ENCODE data around the gene PNRC1. TPM values are rescaled to one million over a fixed set of nuclear protein-coding genes. Genes with fewer than 3 reads are reported as not detected.

Gene PNRC1
- total RNA-seq, 1 experiment from 2014 or later, result 9.3 TPM

DNA sequence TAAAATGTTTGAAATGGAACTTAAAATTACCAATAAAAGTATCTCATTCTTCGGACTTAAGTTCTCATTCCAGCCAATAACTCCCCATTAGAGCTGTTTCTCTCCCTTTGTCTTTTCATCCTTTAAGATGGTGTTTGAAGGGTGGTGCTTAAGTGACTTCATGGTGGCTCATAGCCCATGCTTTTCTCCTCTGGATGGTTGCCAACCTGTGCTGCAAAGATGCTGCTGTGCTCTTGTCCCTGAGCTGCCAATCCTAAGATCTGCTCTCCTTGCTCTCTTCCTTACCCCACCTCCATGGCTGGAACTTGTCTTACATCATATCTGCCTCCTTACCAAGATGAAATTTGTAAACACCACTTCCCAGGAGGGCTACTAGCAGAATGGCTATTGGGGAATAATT is 31.6 kb upstream of the PNRC1 start:
- TF ChIP-seq CTCF (conservative IDR thresholded peaks at IDR 0.05; ENCODE audit: low read depth, low read length) (no peak), EZH2phosphoT487 (IDR thresholded peaks at IDR 0.05; ENCODE audit: borderline replicate concordance, low read length) (no peak), EZH2 (IDR thresholded peaks at IDR 0.05; ENCODE audit: low read length, unreplicated experiment) (no peak)
- no peak overlapping the region for H3K4me2 ChIP-seq (ENCODE audit: low read length)
- no TSS peak for BruUV-seq (replicated peaks)
- H3K27me3 ChIP-seq (ENCODE audit: low read length), result no peaks in the 10 kb centered on the region
- intact Hi-C loops (cut with micrococcal nuclease), result loop anchor here (5.0 kb wide), 1 partner anchor 33 kb away; the partner anchor contains the start of gene PNRC1
- no peak overlapping the region for H3K4me3 ChIP-seq (ENCODE audit: low read length)
- H3K36me3 ChIP-seq (ENCODE audit: low read depth, low read length), result no peaks in the 10 kb centered on the region
- ChIA-PET POLR2A (ENCODE audit: unreplicated experiment) (no interaction called here), CTCF (no interaction called here)
- no peaks in the 10 kb centered on the region for H4K20me1 ChIP-seq (ENCODE audit: low read length)
- H3K9me3 ChIP-seq (ENCODE audit: low read length), result no peaks in the 10 kb centered on the region
- H2AFZ ChIP-seq (ENCODE audit: low read length), result no peak overlapping the region
- no peaks in the 10 kb centered on the region for H3F3A ChIP-seq (ENCODE audit: low read length, unreplicated experiment)
- DNase-seq (peak; percentile 53), ATAC-seq (no peak)
- H3K9me2 ChIP-seq (replicated peaks; ENCODE audit: low read length), result no peaks in the 10 kb centered on the region
- no peaks in the 10 kb centered on the region for H3K79me2 ChIP-seq (ENCODE audit: low read length)
- no peak overlapping the region for H3K27ac ChIP-seq (ENCODE audit: low read length)
- H3K4me1 ChIP-seq (ENCODE audit: insufficient read depth, low read length), result peaks cover 25% of the 10 kb centered on the region
- no peak overlapping the region for H3K9ac ChIP-seq (ENCODE audit: low read length)

DNA sequence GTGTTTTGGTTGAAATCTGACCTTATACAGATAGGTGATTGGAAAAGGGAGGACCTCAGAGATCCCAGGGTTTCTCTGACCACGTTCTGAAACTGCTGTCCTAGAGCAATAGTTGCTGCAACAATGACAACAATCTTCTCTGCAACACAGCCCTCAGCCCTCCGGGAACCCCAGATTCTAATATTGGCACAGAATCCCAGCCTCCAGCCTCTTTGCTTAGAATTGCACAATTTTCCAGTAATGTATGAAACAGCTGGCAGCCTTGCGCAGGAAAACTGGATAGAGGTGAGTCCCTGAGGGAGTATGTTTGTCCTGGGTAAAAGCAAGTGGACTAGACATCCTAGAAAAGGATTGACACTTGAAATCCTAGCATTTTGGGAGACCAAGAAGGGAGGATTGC is 30.4 kb upstream of the PNRC1 start:
- no peaks in the 10 kb centered on the region for H4K20me1 ChIP-seq (ENCODE audit: low read length)
- no peak overlapping the region for H3K4me3 ChIP-seq (ENCODE audit: low read length)
- peaks cover 25% of the 10 kb centered on the region for H3K4me1 ChIP-seq (ENCODE audit: insufficient read depth, low read length)
- TF ChIP-seq EZH2phosphoT487 (IDR thresholded peaks at IDR 0.05; ENCODE audit: borderline replicate concordance, low read length) (no peak), CTCF (conservative IDR thresholded peaks at IDR 0.05; ENCODE audit: low read depth, low read length) (no peak), EZH2 (IDR thresholded peaks at IDR 0.05; ENCODE audit: low read length, unreplicated experiment) (no peak)
- no peak overlapping the region for H3K9ac ChIP-seq (ENCODE audit: low read length)
- no peak for ATAC-seq
- intact Hi-C loops (cut with micrococcal nuclease), result no loop called here
- no peaks in the 10 kb centered on the region for H3K9me2 ChIP-seq (replicated peaks; ENCODE audit: low read length)
- ChIA-PET CTCF (no interaction called here), POLR2A (ENCODE audit: unreplicated experiment) (no interaction called here)
- H3K27me3 ChIP-seq (ENCODE audit: low read length), result no peaks in the 10 kb centered on the region
- H3K27ac ChIP-seq (ENCODE audit: low read length), result no peak overlapping the region
- no peak overlapping the region for H2AFZ ChIP-seq (ENCODE audit: low read length)
- no peaks in the 10 kb centered on the region for H3K36me3 ChIP-seq (ENCODE audit: low read depth, low read length)
- no peaks in the 10 kb centered on the region for H3K79me2 ChIP-seq (ENCODE audit: low read length)
- no peaks in the 10 kb centered on the region for H3K9me3 ChIP-seq (ENCODE audit: low read length)
- no peak overlapping the region for H3K4me2 ChIP-seq (ENCODE audit: low read length)
- H3F3A ChIP-seq (ENCODE audit: low read length, unreplicated experiment), result no peaks in the 10 kb centered on the region
- BruUV-seq (replicated peaks), result no TSS peak
- DNase-seq, result no peak

DNA sequence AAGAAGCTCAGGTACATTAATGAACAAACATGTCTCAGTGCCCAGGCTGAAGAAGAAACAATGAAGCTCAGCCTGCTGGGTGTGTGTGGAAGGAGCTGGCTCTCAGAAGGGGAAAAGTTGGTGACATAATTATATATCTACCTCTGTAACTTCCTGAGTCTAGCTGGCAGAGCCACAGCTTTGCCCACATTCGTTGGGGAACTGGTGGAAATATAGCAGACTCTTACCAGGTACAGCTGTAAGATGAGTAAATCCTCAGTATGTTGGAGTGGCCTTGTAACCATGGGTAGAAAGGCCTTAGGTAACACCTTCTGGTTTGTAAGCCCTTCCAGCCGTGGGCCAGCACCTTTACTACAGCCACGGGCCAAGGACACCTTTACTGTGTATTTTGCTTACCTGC is 29.9 kb upstream of the PNRC1 start:
- Histone ChIP-seq H3K27me3 (ENCODE audit: low read length) (no peaks in the 10 kb centered on the region), H3K4me2 (ENCODE audit: low read length) (no peak overlapping the region), H3K9me2 (replicated peaks; ENCODE audit: low read length) (no peaks in the 10 kb centered on the region), H3K9me3 (ENCODE audit: low read length) (no peaks in the 10 kb centered on the region), H3K9ac (ENCODE audit: low read length) (no peak overlapping the region), H4K20me1 (ENCODE audit: low read length) (no peaks in the 10 kb centered on the region), H2AFZ (ENCODE audit: low read length) (no peak overlapping the region), H3K79me2 (ENCODE audit: low read length) (no peaks in the 10 kb centered on the region), H3K4me3 (ENCODE audit: low read length) (no peak overlapping the region), H3K4me1 (ENCODE audit: insufficient read depth, low read length) (peaks cover 25% of the 10 kb centered on the region), H3F3A (ENCODE audit: low read length, unreplicated experiment) (no peaks in the 10 kb centered on the region), H3K27ac (ENCODE audit: low read length) (no peak overlapping the region), H3K36me3 (ENCODE audit: low read depth, low read length) (no peaks in the 10 kb centered on the region)
- POLR2A ChIA-PET (ENCODE audit: unreplicated experiment), result no interaction called here
- TF ChIP-seq CTCF (conservative IDR thresholded peaks at IDR 0.05; ENCODE audit: low read depth, low read length) (no peak), EZH2 (IDR thresholded peaks at IDR 0.05; ENCODE audit: low read length, unreplicated experiment) (no peak), EZH2phosphoT487 (IDR thresholded peaks at IDR 0.05; ENCODE audit: borderline replicate concordance, low read length) (no peak)
- ATAC-seq (no peak), DNase-seq (no peak)
- intact Hi-C loops (cut with micrococcal nuclease), result no loop called here
- CTCF ChIA-PET, result no interaction called here
- BruUV-seq (replicated peaks), result no TSS peak

All from PC-3 (cell line).